GM10266 (cell line): Measurements from ENCODE around the gene DLK2.
"Not testable (repeated sequence)": the region's sequence is repeated elsewhere in the genome, so short reads cannot be mapped to it uniquely, and the experiment has no call there.

Source experiments
- DNase-seq: peaks from one replicate; pipeline ENCODE4 v3.0.0; 2012; ENCODE audit errors: extremely low spot score
- TF ChIP-seq, protein P1 (sequence below): IDR thresholded peaks from 2 replicates; pipeline ENCODE4 v1.5.1; 2012; ENCODE audit warnings: mild to moderate bottlenecking, low read depth; ENCODE audit not compliant: control insufficient read depth, insufficient read depth; ENCODE audit errors: missing control alignments

The DLK2 gene

GRCh38 chr6:43426928-43427405 lies 28.4 kb downstream of the DLK2 start:
- DNase-seq: no peak
- TF ChIP-seq, protein P1, sequence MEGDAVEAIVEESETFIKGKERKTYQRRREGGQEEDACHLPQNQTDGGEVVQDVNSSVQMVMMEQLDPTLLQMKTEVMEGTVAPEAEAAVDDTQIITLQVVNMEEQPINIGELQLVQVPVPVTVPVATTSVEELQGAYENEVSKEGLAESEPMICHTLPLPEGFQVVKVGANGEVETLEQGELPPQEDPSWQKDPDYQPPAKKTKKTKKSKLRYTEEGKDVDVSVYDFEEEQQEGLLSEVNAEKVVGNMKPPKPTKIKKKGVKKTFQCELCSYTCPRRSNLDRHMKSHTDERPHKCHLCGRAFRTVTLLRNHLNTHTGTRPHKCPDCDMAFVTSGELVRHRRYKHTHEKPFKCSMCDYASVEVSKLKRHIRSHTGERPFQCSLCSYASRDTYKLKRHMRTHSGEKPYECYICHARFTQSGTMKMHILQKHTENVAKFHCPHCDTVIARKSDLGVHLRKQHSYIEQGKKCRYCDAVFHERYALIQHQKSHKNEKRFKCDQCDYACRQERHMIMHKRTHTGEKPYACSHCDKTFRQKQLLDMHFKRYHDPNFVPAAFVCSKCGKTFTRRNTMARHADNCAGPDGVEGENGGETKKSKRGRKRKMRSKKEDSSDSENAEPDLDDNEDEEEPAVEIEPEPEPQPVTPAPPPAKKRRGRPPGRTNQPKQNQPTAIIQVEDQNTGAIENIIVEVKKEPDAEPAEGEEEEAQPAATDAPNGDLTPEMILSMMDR: no peak

DNA sequence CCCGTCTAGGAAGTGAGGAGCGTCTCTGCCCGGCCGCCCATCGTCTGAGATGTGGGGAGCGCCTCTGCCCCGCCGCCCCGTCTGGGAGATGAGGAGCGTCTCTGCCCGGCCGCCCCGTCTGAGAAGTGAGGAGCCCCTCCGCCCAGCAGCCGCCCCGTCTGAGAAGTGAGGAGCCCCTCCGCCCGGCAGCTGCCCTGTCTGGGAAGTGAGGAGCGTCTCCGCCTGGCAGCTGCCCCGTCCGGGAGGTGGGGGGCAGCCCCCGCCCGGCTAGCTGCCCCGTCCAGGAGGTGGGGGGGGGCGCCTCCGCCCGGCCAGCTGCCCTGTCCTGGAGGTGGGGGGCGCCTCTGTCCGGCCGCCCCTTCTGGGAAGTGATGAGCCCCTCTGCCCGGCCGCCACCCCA lies 30.3 kb downstream of the DLK2 start:
- DNase-seq: not testable (repeated sequence)

DNA sequence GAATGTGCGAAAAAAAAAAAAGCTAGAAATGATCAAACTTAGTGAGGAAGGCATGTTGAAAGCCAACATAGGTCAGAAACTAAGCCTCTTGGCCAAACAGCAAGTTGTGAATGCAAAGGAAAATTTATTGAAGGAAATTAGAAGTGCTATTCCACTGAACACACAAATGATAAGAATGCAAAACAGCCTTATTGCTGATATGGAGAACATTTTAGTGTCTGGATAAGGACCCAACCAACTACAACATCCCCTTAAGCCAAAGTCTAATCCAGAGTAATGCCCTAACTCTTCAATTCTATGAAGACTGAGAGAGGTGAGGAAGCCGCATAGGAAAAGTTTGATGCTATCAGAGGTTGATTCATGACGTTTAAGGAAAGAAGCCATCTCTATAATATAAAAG lies 33.5 kb downstream of the DLK2 start:
- no peak for DNase-seq
- TF ChIP-seq, protein P1: no peak

- no peak for DNase-seq
- TF ChIP-seq, protein P1: no peak
These were observed 35.2 kb downstream of the DLK2 start for GRCh38 chr6:43420012-43420709.

DNA sequence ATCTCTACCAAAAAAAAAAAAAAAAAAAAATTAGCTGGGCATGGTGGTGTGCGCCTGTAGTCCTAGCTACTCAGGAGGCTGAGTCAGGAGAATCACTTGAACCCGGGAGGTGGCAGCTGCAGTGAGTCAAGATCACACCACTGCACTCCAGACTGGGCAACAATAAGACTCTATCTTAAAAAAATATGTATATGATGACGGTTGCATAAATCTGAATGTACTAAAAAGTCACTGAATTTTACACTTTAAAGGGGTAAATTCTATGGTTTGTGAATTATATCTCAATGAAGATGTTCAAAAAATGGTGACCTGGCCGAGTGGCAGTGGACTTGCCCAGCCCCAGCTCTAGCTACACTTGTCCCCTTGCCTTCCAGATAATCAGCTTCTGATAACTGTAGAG lies 38.4 kb downstream of the DLK2 start:
- no peak for DNase-seq
- TF ChIP-seq, protein P1: no peak

GRCh38 chr6:43415275-43415674 lies 40.1 kb downstream of the DLK2 start:
- DNase-seq: not testable (repeated sequence)

DNA sequence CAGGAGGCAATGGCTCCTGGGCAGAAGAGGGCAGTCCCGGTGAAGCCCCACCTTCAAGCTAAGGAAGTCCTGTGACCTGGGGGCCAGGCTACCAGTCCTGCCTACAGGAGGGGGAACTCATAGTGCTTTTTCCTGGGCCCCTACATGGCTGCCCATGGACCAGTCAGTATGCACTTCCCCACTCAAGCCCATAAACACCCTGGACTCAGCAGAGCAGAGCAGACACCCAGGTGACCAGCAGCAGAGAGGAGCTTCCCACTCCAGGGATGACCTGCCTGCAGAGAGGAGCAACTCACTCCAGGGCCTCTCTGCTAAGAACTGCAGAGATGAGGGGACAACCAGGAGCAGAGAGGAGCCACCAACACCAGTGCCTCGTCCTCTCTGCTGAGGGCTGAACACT lies 42.3 kb downstream of the DLK2 start:
- TF ChIP-seq, protein P1: no peak
- no peak for DNase-seq

- TF ChIP-seq, protein P1: no peak
- no peak for DNase-seq
These were observed 42.8 kb downstream of the DLK2 start for GRCh38 chr6:43412541-43412940.

GRCh38 chr6:43410776-43411175 lies 44.6 kb downstream of the DLK2 start:
- DNase-seq: not testable (repeated sequence)
